AG04450 (cell line): ENCODE measurements around the gene SCMH1. TPM values are rescaled to one million over a fixed set of nuclear protein-coding genes. Genes with fewer than 3 reads are reported as not detected.
A peak's percentile ranks its signal among the peaks of the same experiment; 100 is the strongest.

Experiments
- CTCF ChIA-PET: fragments of 300-600, 350-600 bp; formaldehyde crosslinking; extraction: SDS; loops from one replicate; lab custom pipeline; 2022; ENCODE audit warnings: antibody characterized with exemption, inconsistent platforms; lab: Charles Lee
- POLR2A ChIA-PET: fragments of 350-600 bp; formaldehyde crosslinking; extraction: SDS; loops from one replicate; lab custom pipeline; 2021; ENCODE audit warnings: antibody characterized with exemption, inconsistent platforms; lab: Yijun Ruan, JAX
- DNase-seq: peaks from one replicate; pipeline ENCODE4 v3.0.0-alpha.2; 2011; ENCODE audit warnings: low read depth, low spot score
- H3K27ac ChIP-seq: one replicate; pipeline ENCODE4 v1.5.1; 2012; ENCODE audit warnings: low read depth, low read length, control low read depth
- H3K27me3 ChIP-seq: one replicate; pipeline ENCODE4 v1.6.0; 2012; ENCODE audit warnings: low read length; ENCODE audit not compliant: control insufficient read depth, insufficient read depth
- H3K4me3 ChIP-seq: 2 replicates; pipeline ENCODE4 v1.5.1; 2011; ENCODE audit warnings: mild to moderate bottlenecking, low read depth, low read length, control low read depth
- H3K9me3 ChIP-seq: 2 replicates; pipeline ENCODE4 v1.5.1; 2012; ENCODE audit warnings: low read length; ENCODE audit not compliant: control insufficient read depth, insufficient read depth
- CTCF ChIP-seq: IDR thresholded peaks from 2 replicates; pipeline ENCODE4 v1.5.1; 2011; ENCODE audit warnings: low read depth, low read length, control low read depth, inconsistent platforms
- polyA plus RNA-seq: library from polyadenylated mRNA; depleted of rRNA; stranded (reverse); fragments of >200 nt; gene quantifications from 2 replicates; pipeline ENCODE4 v1.2.3, GENCODE V29; 2011

SCMH1 gene
- polyA plus RNA-seq, 1 experiment: 32.1 TPM

DNA sequence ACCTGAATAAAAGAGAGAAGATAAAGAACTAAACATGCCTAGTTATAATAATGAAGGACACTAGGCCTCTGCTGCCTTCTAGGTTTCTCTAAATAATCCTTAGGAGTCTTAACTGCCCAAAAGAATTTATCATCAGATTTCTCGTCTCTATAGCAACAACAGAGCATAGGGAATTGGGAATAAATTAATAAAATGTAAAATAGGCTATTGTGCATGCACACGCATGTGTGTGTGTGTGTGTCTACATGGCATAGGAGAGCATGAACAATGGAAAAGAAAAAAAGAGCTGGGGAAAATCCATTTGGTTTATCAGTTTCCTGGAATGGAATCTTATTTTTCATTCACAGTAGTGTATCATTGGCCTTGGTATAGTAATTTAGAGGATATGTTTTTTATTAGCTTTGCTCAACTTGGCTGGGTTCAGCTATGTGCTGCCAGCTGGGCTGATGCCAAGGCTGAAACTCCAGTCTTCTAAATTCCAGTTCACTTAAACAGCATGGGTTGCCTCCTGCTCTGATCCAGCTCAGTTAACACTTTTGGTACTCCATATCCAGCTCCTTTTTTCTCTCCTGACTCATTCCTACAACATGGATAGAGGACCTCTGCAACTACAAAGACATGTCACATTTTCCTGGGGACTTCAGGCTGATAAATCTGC is 140.0 kb downstream of the SCMH1 start:
- ChIA-PET POLR2A (interaction anchor here (0.5 to 1.2 kb wide), 3 partner anchors 13 to 128 kb away, joined by 4 to 5 read pairs (median 4); no protein-coding TSS in a partner anchor), CTCF (interaction anchor here (0.7 to 1.9 kb wide), 4 partner anchors 21 to 135 kb away, joined by 3 to 5 read pairs (median 3); no protein-coding TSS in a partner anchor)
- no peak for TF ChIP-seq CTCF

DNA sequence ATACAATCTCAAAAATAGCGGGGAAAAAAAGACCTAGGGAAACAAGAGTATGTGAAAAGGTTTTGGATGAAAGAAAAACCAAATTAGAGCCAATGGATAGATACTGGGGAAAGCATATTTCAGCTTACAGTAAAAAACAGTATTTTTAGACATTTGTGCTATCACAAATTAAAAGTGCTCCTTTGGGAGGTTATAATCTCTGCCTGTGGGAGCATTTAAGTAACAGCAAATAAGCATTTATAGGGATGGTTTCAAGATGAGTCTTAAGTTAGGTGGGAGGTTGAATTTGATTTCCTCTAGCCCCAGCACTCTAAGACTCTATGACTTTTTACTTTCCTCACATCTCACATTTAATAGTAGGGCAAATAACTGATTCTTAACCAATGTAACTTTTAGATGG is 141.0 kb downstream of the SCMH1 start:
- ChIA-PET POLR2A (no interaction called here), CTCF (interaction anchor here (1.9 kb wide), 1 partner anchor 22 kb away, joined by 5 read pairs; no protein-coding TSS in a partner anchor)
- Histone ChIP-seq H3K9me3 (no peaks in the 10 kb centered on the region), H3K27me3 (no peaks in the 10 kb centered on the region), H3K27ac (no peak overlapping the region), H3K4me3 (no peak overlapping the region)
- TF ChIP-seq CTCF: no peak
- no peak for DNase-seq

More for the DNA sequence above, 140.0 kb downstream of the SCMH1 start:
- Histone ChIP-seq H3K4me3 (no peak overlapping the region), H3K27me3 (no peaks in the 10 kb centered on the region), H3K9me3 (no peaks in the 10 kb centered on the region), H3K27ac (no peak overlapping the region)
- peak; percentile 92 for DNase-seq

DNA sequence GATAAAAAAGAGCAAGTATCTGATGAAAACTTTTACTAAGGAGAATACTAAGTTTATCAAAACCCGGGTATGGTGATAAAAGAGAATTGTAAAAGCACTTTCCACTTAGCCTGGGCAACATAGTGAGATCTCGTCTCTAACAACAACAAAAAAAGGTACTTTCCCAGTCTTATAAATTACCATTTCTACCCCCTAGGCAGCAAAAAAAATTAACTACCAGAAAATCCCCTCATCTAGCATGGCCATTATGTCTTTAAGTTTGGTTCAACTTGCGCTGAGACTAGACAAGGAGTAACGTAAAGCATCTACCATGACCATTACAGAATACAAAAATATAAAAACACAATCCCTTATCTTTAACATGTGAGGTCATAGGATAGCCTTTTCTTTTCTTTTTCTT is 141.9 kb downstream of the SCMH1 start:
- no peak for TF ChIP-seq CTCF
- DNase-seq: no peak
- H3K27ac ChIP-seq: no peak overlapping the region
- CTCF ChIA-PET: no interaction called here
- POLR2A ChIA-PET: no interaction called here
- no peaks in the 10 kb centered on the region for H3K9me3 ChIP-seq
- no peak overlapping the region for H3K4me3 ChIP-seq
- H3K27me3 ChIP-seq: no peaks in the 10 kb centered on the region

GRCh38 chr1:41098730-41099460 is 143.2 kb downstream of the SCMH1 start:
- ChIA-PET CTCF (no interaction called here), POLR2A (no interaction called here)
- H3K27ac ChIP-seq: no peak overlapping the region
- DNase-seq: no peak
- H3K27me3 ChIP-seq: no peaks in the 10 kb centered on the region
- no peak for TF ChIP-seq CTCF
- no peaks in the 10 kb centered on the region for H3K9me3 ChIP-seq
- no peak overlapping the region for H3K4me3 ChIP-seq

- POLR2A ChIA-PET: no interaction called here
- Histone ChIP-seq H3K27ac (no peak overlapping the region), H3K4me3 (no peak overlapping the region), H3K9me3 (no peaks in the 10 kb centered on the region), H3K27me3 (no peaks in the 10 kb centered on the region)
- CTCF ChIA-PET: no interaction called here
- DNase-seq: peak; percentile 16
- no peak for TF ChIP-seq CTCF
Observed at GRCh38 chr1:41097105-41097504, 145.0 kb downstream of the SCMH1 start.
